ENCODE results near the gene MED27.

MED27 gene

GRCh38 chr9:132003896-132004295 lies 75.8 kb downstream of the MED27 start:
- H4K20me1 ChIP-seq, result peaks cover 39% of the 10 kb centered on the region
- peaks cover 38% of the 10 kb centered on the region for H3K4me1 ChIP-seq
- no peaks in the 10 kb centered on the region for H3K9me3 ChIP-seq
- H3K4me3 ChIP-seq, result no peak overlapping the region
- no peaks in the 10 kb centered on the region for H3K27me3 ChIP-seq
- no peak for TF ChIP-seq Cebpa-rat (IDR thresholded peaks at IDR 0.05)
- peak overlapping the region; percentile 74 for H3K4me2 ChIP-seq
- peaks cover 8% of the 10 kb centered on the region for H3K36me3 ChIP-seq
- H3K27ac ChIP-seq, result no peak overlapping the region
- H3K9ac ChIP-seq, result no peak overlapping the region; the same call in 1 of the 2 replicates

DNA sequence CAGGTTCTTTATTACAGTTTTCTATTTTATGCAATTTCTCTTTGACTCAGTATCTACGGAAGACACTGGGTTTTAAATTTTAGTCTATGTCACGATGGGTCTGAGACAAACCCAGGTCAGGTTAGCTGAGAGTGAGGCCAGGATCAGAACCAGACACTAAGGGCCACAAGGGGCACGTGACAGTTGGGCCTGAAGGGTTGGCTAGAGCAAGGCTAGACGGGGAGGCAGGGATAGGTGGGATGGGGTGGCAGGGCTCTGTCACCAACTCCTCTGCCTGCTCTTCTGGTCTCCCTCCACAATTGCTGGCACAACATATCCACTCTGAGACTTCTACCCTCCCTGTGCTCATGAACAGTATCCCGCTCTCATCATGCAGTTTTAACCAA lies 76.4 kb downstream of the MED27 start:
- H3K9ac ChIP-seq, result no peak overlapping the region
- peaks cover 38% of the 10 kb centered on the region for H3K4me1 ChIP-seq
- peaks cover 7% of the 10 kb centered on the region for H3K36me3 ChIP-seq
- H3K27ac ChIP-seq, result no peak overlapping the region
- H4K20me1 ChIP-seq, result peaks cover 39% of the 10 kb centered on the region
- no peak for TF ChIP-seq Cebpa-rat (IDR thresholded peaks at IDR 0.05)
- no peaks in the 10 kb centered on the region for H3K9me3 ChIP-seq
- peak overlapping the region; percentile 74 for H3K4me2 ChIP-seq
- no peak overlapping the region for H3K4me3 ChIP-seq
- no peaks in the 10 kb centered on the region for H3K27me3 ChIP-seq

DNA sequence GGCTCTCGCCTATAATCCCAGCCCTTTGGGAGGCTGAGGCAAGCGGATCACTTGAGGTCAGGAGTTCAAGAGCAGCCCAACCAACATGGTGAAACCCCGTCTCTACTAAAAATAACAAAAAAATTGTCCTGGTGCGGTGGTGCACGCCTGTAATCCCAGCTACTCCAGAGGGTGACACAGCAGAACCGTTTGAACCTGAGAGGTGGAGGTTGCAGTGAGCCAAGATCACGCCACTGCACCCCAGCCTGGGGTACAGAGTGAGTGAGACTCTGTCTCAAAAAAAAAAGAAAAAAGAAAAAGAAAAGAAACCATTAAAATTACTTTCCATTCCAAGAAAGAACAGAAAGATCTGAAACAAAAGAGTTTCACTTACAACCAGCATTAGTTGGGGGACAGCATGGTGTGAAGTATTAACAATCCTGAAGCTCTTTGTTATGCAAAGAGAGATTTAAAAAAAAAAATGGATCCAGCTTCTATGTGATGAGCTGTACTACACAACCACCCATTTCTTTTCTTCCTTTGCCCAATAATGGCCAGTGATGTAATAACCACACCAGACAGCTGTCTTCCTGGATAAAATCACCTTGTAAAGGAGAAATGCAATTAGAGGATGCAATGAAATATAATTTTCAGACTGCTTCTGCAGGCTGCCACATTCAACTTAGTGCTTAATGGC lies 76.9 kb downstream of the MED27 start:
- Histone ChIP-seq H3K4me3 (no peak overlapping the region), H3K4me1 (peaks cover 38% of the 10 kb centered on the region), H4K20me1 (peaks cover 39% of the 10 kb centered on the region), H3K27ac (no peak overlapping the region), H3K9me3 (no peaks in the 10 kb centered on the region), H3K4me2 (peak overlapping the region; percentile 74), H3K9ac (no peak overlapping the region), H3K36me3 (peaks cover 8% of the 10 kb centered on the region), H3K27me3 (no peaks in the 10 kb centered on the region)
- TF ChIP-seq Cebpa-rat (IDR thresholded peaks at IDR 0.05), result no peak

DNA sequence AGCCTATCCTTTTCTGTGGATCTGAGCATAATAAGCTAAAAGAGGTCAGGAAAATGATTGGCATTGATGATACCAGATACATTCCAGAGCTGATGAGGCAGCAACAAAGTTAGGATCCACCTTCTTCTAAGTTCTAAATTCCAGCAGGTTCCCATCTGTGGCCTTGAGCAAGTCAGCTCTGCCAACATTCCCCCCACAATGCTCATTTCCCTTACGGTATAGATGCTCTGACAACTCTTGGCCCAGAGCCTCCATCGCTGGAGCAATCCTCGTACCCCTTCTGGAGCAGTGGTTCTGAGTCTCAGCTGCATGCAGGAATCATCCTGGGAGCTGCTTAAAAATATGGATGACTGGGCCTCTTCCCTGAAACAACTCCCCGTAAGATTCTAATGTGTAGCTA lies 78.1 kb downstream of the MED27 start:
- H3K27me3 ChIP-seq, result no peaks in the 10 kb centered on the region
- H3K4me1 ChIP-seq, result peaks cover 38% of the 10 kb centered on the region
- no peak overlapping the region for H3K4me2 ChIP-seq
- H3K9me3 ChIP-seq, result no peaks in the 10 kb centered on the region
- H3K27ac ChIP-seq, result no peak overlapping the region
- no peak for TF ChIP-seq Cebpa-rat (IDR thresholded peaks at IDR 0.05)
- H3K4me3 ChIP-seq, result no peak overlapping the region
- H3K36me3 ChIP-seq, result peaks cover 16% of the 10 kb centered on the region
- H4K20me1 ChIP-seq, result peaks cover 34% of the 10 kb centered on the region
- no peak overlapping the region for H3K9ac ChIP-seq

DNA sequence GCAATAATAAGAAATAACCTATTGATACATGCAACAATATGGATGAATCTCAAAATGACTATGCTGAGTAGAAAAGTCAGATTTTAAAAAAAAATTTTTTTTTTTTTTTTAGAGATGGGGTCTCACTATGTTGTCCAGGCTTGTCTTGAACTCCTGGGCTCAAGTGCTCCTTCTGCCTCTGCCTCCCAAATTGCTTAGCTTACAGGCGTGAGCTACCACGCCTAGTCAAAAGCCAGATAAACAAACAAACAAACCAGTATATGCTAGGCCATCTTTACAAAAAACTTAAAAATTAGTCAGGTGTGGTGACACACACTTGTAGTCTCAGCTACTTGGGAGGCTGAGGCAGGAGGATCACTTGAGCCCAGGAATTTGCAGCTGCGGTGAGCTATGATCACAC lies 79.0 kb downstream of the MED27 start:
- no peak overlapping the region for H3K9ac ChIP-seq
- peaks cover 38% of the 10 kb centered on the region for H3K4me1 ChIP-seq
- no peak overlapping the region for H3K27ac ChIP-seq
- no peaks in the 10 kb centered on the region for H3K27me3 ChIP-seq
- H3K4me3 ChIP-seq, result no peak overlapping the region
- no peak overlapping the region for H3K4me2 ChIP-seq
- TF ChIP-seq Cebpa-rat (IDR thresholded peaks at IDR 0.05), result no peak
- peaks cover 29% of the 10 kb centered on the region for H4K20me1 ChIP-seq
- H3K36me3 ChIP-seq, result peaks cover 25% of the 10 kb centered on the region
- H3K9me3 ChIP-seq, result no peaks in the 10 kb centered on the region

- no peak for TF ChIP-seq Cebpa-rat (IDR thresholded peaks at IDR 0.05)
- no peaks in the 10 kb centered on the region for H3K9me3 ChIP-seq
- no peaks in the 10 kb centered on the region for H3K27me3 ChIP-seq
- H3K36me3 ChIP-seq, result peaks cover 32% of the 10 kb centered on the region
- H3K4me1 ChIP-seq, result peaks cover 31% of the 10 kb centered on the region
- no peak overlapping the region for H3K4me2 ChIP-seq
- no peak overlapping the region for H3K27ac ChIP-seq
- no peak overlapping the region for H3K4me3 ChIP-seq
- H3K9ac ChIP-seq, result no peak overlapping the region
- H4K20me1 ChIP-seq, result peaks cover 22% of the 10 kb centered on the region
These were observed 79.7 kb downstream of the MED27 start for GRCh38 chr9:131999692-132000551.

GRCh38 chr9:131997779-131998178 lies 81.9 kb downstream of the MED27 start:
- H3K9me3 ChIP-seq, result no peaks in the 10 kb centered on the region
- peaks cover 41% of the 10 kb centered on the region for H3K36me3 ChIP-seq
- H3K4me3 ChIP-seq, result no peak overlapping the region
- H3K9ac ChIP-seq, result no peak overlapping the region
- no peak overlapping the region for H3K4me2 ChIP-seq
- H3K4me1 ChIP-seq, result peaks cover 10% of the 10 kb centered on the region
- no peaks in the 10 kb centered on the region for H3K27me3 ChIP-seq
- H4K20me1 ChIP-seq, result peaks cover under 1% of the 10 kb centered on the region; the same call in 1 of the 2 replicates
- no peak overlapping the region for H3K27ac ChIP-seq
- no peak for TF ChIP-seq Cebpa-rat (IDR thresholded peaks at IDR 0.05)

DNA sequence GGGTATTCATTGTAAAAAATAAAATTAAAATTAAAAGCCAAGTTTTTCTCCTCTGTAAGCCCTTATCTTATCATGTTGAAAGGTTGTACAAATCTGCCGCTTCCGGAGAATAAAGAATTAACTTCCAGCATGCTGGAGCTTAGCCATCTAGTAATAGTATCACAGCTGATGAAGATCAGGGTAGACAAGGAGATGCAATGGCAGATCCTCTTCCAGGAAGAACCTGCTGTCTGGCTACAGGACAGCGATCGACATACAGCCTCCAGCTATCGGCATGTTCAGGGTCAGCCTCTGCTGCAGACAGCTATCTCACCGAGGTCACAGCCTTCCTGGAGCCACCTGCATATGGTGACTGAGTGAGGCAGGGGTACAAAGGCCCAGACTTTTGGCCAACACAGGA lies 82.6 kb downstream of the MED27 start:
- Histone ChIP-seq H3K4me3 (no peak overlapping the region), H3K27me3 (no peaks in the 10 kb centered on the region), H4K20me1 (peaks cover 6% of the 10 kb centered on the region; the same call in 1 of the 2 replicates), H3K4me2 (no peak overlapping the region), H3K36me3 (peaks cover 41% of the 10 kb centered on the region), H3K9ac (no peak overlapping the region), H3K4me1 (peaks cover 3% of the 10 kb centered on the region), H3K27ac (no peak overlapping the region), H3K9me3 (no peaks in the 10 kb centered on the region)
- no peak for TF ChIP-seq Cebpa-rat (IDR thresholded peaks at IDR 0.05)

- Histone ChIP-seq H3K4me3 (no peak overlapping the region), H3K9me3 (no peaks in the 10 kb centered on the region), H3K27ac (no peak overlapping the region), H3K4me1 (no peaks in the 10 kb centered on the region), H4K20me1 (peaks cover 13% of the 10 kb centered on the region; the same call in 1 of the 2 replicates), H3K36me3 (peaks cover 34% of the 10 kb centered on the region), H3K9ac (no peak overlapping the region), H3K27me3 (no peaks in the 10 kb centered on the region), H3K4me2 (no peak overlapping the region)
- no peak for TF ChIP-seq Cebpa-rat (IDR thresholded peaks at IDR 0.05)
These were observed 84.3 kb downstream of the MED27 start for GRCh38 chr9:131995382-131995781.

Measured in BLaER1 (cell line).